Right atrium auricular region (tissue), 2 donors: ENCODE measurements around the gene AMN. TPM values are rescaled to one million over a fixed set of nuclear protein-coding genes. Genes with fewer than 3 reads are reported as not detected.

Experiments used
- DNase-seq: peaks from one replicate; pipeline ENCODE4 v3.0.0-alpha.2; 2019; ENCODE audit warnings: low spot score
- H3K27ac ChIP-seq, 2 donors: fragments of 200-600 bp; sonication (generic); 1 replicate in 1 of 2; 2 replicates in 1 of 2; pipeline ENCODE4 v1.5.1; 2016 to 2019
- H3K27me3 ChIP-seq, 2 donors: fragments of 200-600 bp; sonication (generic); one replicate each; pipeline versions ENCODE4 v1.5.1 to v1.6.0; 2017 to 2019
- H3K36me3 ChIP-seq: fragments of 200-600 bp; sonication (generic); one replicate; pipeline ENCODE4 v1.5.1; 2016
- H3K4me1 ChIP-seq, 2 donors: fragments of 200-600 bp; sonication (generic); one replicate each; pipeline versions ENCODE4 v1.5.1 to v1.6.0; 2017 to 2019
- H3K4me3 ChIP-seq, 2 donors: fragments of 200-600 bp; sonication (generic); 1 replicate in 1 of 2; 2 replicates in 1 of 2; pipeline ENCODE4 v1.5.1; 2017 to 2019; ENCODE audit warnings: mild to moderate bottlenecking in 1 of 2, moderate library complexity in 1 of 2
- H3K9me3 ChIP-seq, 2 donors: fragments of 200-600 bp; sonication (generic); one replicate each; pipeline ENCODE4 v1.5.1; 2019
- total RNA-seq, 2 donors: library from RNA; depleted of rRNA; stranded (reverse); fragments of >200 nt; gene quantifications; one replicate each; pipeline ENCODE4 v1.1.0, GENCODE V29; 2016
- TF ChIP-seq, protein P1 (sequence below), 2 donors: fragments of 200-600 bp; sonication (generic); IDR thresholded peaks; one replicate each; pipeline ENCODE4 v1.5.1; 2019; ENCODE audit warnings: antibody characterized with exemption in 2 of 2

The AMN gene
- total RNA-seq, 2 donors from 2014 or later = 0.71 TPM; not detected in 1

DNA sequence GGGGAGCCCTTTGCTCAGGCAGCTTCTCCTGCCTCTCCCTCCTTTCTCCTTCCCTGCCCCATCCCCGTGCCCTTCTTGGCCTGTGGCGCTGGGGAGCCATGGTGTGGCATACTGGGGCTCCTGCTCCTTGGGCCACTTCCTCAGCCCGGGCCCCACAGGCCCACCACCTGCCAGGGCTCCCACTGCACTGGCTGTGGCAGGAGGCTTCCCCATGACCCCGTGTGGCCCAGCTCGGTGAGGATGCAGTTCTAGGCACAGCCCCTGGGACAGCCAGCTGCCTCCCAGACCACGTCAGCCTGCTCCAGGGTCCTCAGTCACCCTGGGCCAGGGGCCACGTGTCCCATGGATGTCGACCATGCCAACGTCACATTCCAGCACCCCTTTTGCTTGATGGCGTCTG, 13.0 kb upstream of the AMN start:
- H3K27ac ChIP-seq = no peak overlapping the region
- no peaks in the 10 kb centered on the region for H3K27me3 ChIP-seq
- no peaks in the 10 kb centered on the region for H3K36me3 ChIP-seq
- H3K4me1 ChIP-seq = no peaks in the 10 kb centered on the region
- no peak overlapping the region for H3K4me3 ChIP-seq
- no peak for DNase-seq
- no peaks in the 10 kb centered on the region for H3K9me3 ChIP-seq
- TF ChIP-seq, protein P1, sequence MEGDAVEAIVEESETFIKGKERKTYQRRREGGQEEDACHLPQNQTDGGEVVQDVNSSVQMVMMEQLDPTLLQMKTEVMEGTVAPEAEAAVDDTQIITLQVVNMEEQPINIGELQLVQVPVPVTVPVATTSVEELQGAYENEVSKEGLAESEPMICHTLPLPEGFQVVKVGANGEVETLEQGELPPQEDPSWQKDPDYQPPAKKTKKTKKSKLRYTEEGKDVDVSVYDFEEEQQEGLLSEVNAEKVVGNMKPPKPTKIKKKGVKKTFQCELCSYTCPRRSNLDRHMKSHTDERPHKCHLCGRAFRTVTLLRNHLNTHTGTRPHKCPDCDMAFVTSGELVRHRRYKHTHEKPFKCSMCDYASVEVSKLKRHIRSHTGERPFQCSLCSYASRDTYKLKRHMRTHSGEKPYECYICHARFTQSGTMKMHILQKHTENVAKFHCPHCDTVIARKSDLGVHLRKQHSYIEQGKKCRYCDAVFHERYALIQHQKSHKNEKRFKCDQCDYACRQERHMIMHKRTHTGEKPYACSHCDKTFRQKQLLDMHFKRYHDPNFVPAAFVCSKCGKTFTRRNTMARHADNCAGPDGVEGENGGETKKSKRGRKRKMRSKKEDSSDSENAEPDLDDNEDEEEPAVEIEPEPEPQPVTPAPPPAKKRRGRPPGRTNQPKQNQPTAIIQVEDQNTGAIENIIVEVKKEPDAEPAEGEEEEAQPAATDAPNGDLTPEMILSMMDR (IDR thresholded peaks at IDR 0.05) = no peak

DNA sequence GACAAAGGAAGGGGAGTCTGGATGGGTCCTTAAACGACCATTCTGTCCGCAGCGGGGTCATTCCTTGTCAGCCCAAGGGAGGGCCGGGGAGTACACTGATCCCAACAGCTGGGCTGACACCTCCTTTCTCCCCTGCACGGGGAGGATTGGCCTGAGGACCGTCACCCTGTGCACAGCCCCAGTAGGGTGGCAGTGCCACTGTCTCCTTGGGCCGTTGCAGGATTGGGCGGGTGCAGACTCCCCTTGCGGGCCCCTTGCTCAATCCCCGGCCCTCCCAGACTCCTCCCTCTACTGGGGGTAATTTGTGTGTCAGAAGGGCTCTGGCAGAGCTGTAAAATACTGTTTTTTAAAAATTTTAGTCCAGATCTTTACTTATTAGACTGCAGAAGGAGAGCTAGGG, 12.6 kb upstream of the AMN start:
- Histone ChIP-seq H3K36me3 (no peaks in the 10 kb centered on the region), H3K4me3 (no peak overlapping the region), H3K27me3 (no peaks in the 10 kb centered on the region), H3K4me1 (no peaks in the 10 kb centered on the region), H3K9me3 (no peaks in the 10 kb centered on the region), H3K27ac (no peak overlapping the region)
- TF ChIP-seq, protein P1 (IDR thresholded peaks at IDR 0.05) = no peak
- DNase-seq = no peak

DNA sequence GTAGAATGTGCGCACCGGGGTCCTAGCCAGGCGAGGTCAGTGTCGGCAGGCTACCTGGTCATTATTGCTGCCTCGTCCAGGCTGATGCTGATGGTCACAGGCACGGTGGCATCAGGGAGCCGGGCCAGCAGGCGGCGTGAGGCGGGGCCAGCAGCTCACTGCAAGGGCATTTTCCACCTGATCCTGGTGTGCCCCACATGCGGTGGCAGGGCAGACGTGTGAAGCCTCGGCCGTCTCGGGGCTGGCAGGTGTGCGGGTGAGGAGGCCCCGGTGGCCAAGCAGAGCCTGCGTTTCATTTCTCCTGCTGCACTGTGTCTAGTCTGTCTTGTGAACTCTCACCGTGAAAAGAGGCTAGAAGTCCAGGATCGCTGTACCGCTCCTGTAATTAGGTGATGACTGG, 12.0 kb upstream of the AMN start:
- Histone ChIP-seq H3K27me3 (no peaks in the 10 kb centered on the region), H3K4me1 (no peaks in the 10 kb centered on the region), H3K4me3 (no peak overlapping the region), H3K9me3 (no peaks in the 10 kb centered on the region), H3K36me3 (no peaks in the 10 kb centered on the region), H3K27ac (no peak overlapping the region)
- TF ChIP-seq, protein P1 (IDR thresholded peaks at IDR 0.05) = no peak
- DNase-seq = no peak

DNA sequence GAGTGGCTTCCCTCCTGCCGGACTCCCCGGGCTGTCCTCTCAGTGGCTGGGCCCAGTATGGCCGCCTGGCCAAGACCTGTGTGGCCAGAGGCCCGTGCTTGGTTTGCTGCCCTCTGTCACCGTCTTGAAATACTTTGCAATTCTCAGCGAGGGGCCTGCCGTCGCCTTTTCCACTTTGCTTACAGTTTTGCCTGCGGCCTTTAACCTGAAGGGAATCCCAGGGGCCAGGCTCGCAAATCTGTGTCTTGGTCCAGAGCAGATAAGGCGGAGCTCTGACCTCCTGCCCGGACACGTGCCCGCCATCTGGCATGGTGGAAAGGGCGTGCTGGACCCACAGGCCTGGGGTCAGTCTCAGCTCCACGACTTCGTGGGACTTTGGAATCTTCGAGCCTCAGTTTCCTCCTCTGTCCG, 10.9 kb upstream of the AMN start:
- Histone ChIP-seq H3K9me3 (no peaks in the 10 kb centered on the region), H3K36me3 (no peaks in the 10 kb centered on the region), H3K4me1 (no peaks in the 10 kb centered on the region), H3K27me3 (no peaks in the 10 kb centered on the region), H3K27ac (no peak overlapping the region), H3K4me3 (no peak overlapping the region)
- TF ChIP-seq, protein P1 (IDR thresholded peaks at IDR 0.05) = no peak
- DNase-seq = no peak

DNA sequence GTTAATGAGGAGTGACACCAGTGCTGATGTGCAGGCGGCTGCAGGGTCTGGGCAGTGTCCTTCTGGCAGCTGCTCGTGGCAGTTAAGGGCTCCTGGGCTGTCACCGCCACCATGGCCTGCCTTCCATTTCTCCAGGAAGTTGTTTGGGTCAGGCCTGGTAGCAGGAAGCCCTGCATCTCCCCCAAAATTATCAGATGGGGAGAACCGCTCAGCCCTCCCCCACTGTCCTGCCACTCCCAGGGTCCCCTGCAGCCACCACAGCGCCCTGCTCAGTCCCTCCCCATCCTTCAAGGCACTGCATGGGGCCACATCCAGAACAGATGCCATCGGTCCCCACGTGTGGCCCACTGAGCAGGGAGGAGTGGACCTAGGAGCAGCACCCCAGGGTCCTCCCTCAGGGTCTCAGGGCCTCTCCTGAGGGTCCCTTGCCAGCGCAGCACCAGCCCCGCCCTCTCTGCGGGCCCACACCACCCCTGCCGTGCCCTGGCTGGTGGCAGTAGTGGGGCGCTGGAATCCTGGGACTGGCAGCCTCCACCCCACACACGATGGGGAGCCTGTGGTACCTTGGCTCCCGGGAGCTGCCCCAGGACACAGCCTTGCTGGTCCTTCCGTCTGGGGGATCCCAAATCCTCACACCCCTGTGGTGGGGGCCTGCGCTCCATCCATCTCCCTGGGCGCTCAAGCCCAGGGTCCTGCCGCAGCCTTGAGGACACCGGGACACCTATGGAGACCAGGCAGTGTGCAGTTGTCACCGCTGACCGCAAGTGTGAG, 10.3 kb upstream of the AMN start:
- DNase-seq = no peak
- Histone ChIP-seq H3K27me3 (no peaks in the 10 kb centered on the region), H3K9me3 (no peaks in the 10 kb centered on the region), H3K36me3 (no peaks in the 10 kb centered on the region), H3K27ac (no peak overlapping the region), H3K4me3 (no peak overlapping the region), H3K4me1 (no peaks in the 10 kb centered on the region)
- TF ChIP-seq, protein P1 (IDR thresholded peaks at IDR 0.05) = no peak
